Sigmoid colon (tissue), 7 donors: ENCODE results near the gene POPDC2. TPM values are rescaled to one million over a fixed set of nuclear protein-coding genes. Genes with fewer than 3 reads are reported as not detected.
"Not testable (repeated sequence)": the region's sequence is repeated elsewhere in the genome, so short reads cannot be mapped to it uniquely, and the experiment has no call there.

Experiments used
- DNase-seq: peaks from one replicate; pipeline ENCODE4 v3.0.0-alpha.2; 2019
- H3K27ac ChIP-seq, 4 donors: fragments of 200-600 bp; sonication (generic); one replicate each; pipeline ENCODE4 v1.5.1; 2016 to 2019; ENCODE audit warnings: mild to moderate bottlenecking in 1 of 4
- H3K27me3 ChIP-seq, 3 donors: fragments of 200-600 bp; sonication (generic); one replicate each; pipeline ENCODE4 v1.5.1; 2019; ENCODE audit warnings: mild to moderate bottlenecking in 1 of 3
- H3K36me3 ChIP-seq, 4 donors: fragments of 200-600 bp; sonication (generic); one replicate each; pipeline ENCODE4 v1.5.1; 2016 to 2019
- H3K4me1 ChIP-seq, 4 donors: fragments of 200-600 bp; sonication (generic); one replicate each; pipeline ENCODE4 v1.5.1; 2017 to 2019
- H3K4me3 ChIP-seq, 4 donors: fragments of 200-600 bp; sonication (generic); one replicate each; pipeline ENCODE4 v1.5.1; 2017 to 2019; ENCODE audit warnings: mild to moderate bottlenecking in 2 of 4, moderate library complexity in 1 of 4
- H3K9me3 ChIP-seq, 4 donors: fragments of 200-600 bp in 3 of 4; sonication (generic) in 3 of 4; one replicate each; pipeline versions ENCODE4 v1.5.1 to v1.6.1; 2013 to 2019
- EP300 ChIP-seq, 4 donors: sonication (generic); formaldehyde crosslinking; IDR thresholded peaks; one replicate each; pipeline ENCODE4 v1.6.1; 2017; ENCODE audit warnings: antibody characterized with exemption in 4 of 4
- POLR2A ChIP-seq, 2 donors: fragments of 450-650 bp; IDR thresholded peaks; one replicate each; pipeline ENCODE4 v1.6.1; 2016; ENCODE audit warnings: antibody characterized with exemption in 2 of 2, mild to moderate bottlenecking in 2 of 2, moderate library complexity in 2 of 2
- POLR2AphosphoS5 ChIP-seq, 4 donors: sonication (generic); formaldehyde crosslinking; IDR thresholded peaks; one replicate each; pipeline ENCODE4 v1.6.1; 2017; ENCODE audit warnings: antibody characterized with exemption in 4 of 4
- WGBS, 2 donors: extraction: QIAGEN DNeasy Blood & Tissue Kit; methylation state at CpG; one replicate each; pipeline ENCODE4 v1.1.7; 2013; 5-methylcytosine and 5-hydroxymethylcytosine counted together
- intact Hi-C: fragments of 100-400 bp; cut with DNase I; formaldehyde crosslinking; loops from one replicate; pipeline ENCODE4 v1.15.1; 2023
- polyA plus RNA-seq, 3 donors: library from polyadenylated mRNA; stranded (reverse); fragments of 200-250 nt; gene quantifications; one replicate each; pipeline ENCODE4 v1.2.3, GENCODE V29; 2013
- total RNA-seq, 4 donors: library from RNA; depleted of rRNA; stranded (reverse); fragments of >200 nt; gene quantifications; one replicate each; pipeline ENCODE4 v1.1.0, GENCODE V29; 2016
- TF ChIP-seq, protein P1 (sequence below), 4 experiments: fragments of 450-650 bp in 3 of 4; fragments of 200-600 bp in 1 of 4; IDR thresholded peaks; one replicate each; pipeline ENCODE4 v1.5.1; 2016 to 2019; ENCODE audit warnings: antibody characterized with exemption in 4 of 4, mild to moderate bottlenecking in 3 of 4, moderate library complexity in 2 of 4
- donor health status: healthy with polysubstance abuse.
- donor health status: Bipolar disorder and iron deficiency.
- donor health status: healthy.

Gene POPDC2
- total and polyA plus RNA-seq, 7 donors = 1.2 to 203 (median 86.6) TPM

DNA sequence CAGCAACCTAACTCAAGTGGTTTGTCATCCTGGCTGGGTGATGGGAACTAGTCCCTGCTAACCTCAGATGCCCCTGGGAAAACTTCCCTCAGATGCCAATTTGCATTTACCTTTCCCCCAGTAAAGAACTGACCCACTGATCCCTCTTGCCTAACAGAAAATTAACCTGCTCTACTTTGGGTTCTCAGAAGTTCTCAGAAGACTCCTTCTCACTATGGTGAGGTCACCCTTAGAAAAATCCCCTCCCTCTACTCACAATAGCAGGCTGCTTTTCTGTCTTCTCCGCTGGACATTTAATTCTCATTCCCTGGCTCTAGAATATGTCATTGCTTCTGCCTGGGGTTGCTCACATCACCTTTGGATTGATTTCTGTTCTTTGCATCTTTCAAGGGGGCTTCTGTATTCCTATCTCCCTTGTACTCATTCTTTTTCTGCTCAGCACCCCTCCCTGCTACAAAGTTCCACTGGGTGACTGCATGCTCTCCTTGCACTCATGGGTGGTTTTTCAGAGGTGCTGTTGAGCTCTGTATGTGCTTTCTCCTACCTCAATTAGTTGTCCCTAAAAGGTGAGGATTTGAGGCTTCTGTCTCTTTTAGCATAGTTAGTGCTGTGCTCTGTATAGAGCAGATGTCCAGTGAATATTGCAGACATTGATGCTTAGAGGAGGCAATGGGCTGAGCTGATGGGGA lies 61.8 kb downstream of the POPDC2 start:
- intact Hi-C loops = no loop called here
- TF ChIP-seq POLR2AphosphoS5 (IDR thresholded peaks at IDR 0.05) (no peak), POLR2A (IDR thresholded peaks at IDR 0.05) (no peak), EP300 (IDR thresholded peaks at IDR 0.05) (no peak)
- TF ChIP-seq, protein P1, sequence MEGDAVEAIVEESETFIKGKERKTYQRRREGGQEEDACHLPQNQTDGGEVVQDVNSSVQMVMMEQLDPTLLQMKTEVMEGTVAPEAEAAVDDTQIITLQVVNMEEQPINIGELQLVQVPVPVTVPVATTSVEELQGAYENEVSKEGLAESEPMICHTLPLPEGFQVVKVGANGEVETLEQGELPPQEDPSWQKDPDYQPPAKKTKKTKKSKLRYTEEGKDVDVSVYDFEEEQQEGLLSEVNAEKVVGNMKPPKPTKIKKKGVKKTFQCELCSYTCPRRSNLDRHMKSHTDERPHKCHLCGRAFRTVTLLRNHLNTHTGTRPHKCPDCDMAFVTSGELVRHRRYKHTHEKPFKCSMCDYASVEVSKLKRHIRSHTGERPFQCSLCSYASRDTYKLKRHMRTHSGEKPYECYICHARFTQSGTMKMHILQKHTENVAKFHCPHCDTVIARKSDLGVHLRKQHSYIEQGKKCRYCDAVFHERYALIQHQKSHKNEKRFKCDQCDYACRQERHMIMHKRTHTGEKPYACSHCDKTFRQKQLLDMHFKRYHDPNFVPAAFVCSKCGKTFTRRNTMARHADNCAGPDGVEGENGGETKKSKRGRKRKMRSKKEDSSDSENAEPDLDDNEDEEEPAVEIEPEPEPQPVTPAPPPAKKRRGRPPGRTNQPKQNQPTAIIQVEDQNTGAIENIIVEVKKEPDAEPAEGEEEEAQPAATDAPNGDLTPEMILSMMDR (IDR thresholded peaks at IDR 0.05) = no peak
- Histone ChIP-seq H3K9me3 (no peaks in the 10 kb centered on the region), H3K27ac (no peak overlapping the region), H3K27me3 (no peaks in the 10 kb centered on the region), H3K36me3 (no peaks in the 10 kb centered on the region), H3K4me1 (peaks cover 0 to 14% (median 2%) of the 10 kb centered on the region in 4 donors), H3K4me3 (no peak overlapping the region)
- WGBS, 2 donors = 79 to 93% methylated on average over 1 of the region's 1 CpG
- no peak for DNase-seq

GRCh38 chr3:119597548-119598288 lies 62.7 kb downstream of the POPDC2 start, which contains the start of gene PLA1A:
Gene PLA1A (plus strand): TSS chr3:119597885. CDS start chr3:119597914, 29 bp downstream.
- Histone ChIP-seq H3K4me3 (no peak within 1 kb of the TSS), H3K27ac (peak within 1 kb of the TSS in 3 of 4 donors; percentile 4 to 56 (median 7)), H3K36me3 (no peaks in the 10 kb centered on the region), H3K27me3 (no peaks in the 10 kb centered on the region), H3K4me1 (peaks cover 0 to 14% (median 2%) of the 10 kb centered on the region in 4 donors), H3K9me3 (no peaks in the 10 kb centered on the region)
- 28 to 56% methylated on average over 7 of the region's 7 CpGs for WGBS, 2 donors
- no peak for DNase-seq
- intact Hi-C loops = no loop called here
- TF ChIP-seq EP300 (IDR thresholded peaks at IDR 0.05) (no peak), POLR2A (IDR thresholded peaks at IDR 0.05) (no peak), POLR2AphosphoS5 (IDR thresholded peaks at IDR 0.05) (no peak)
- TF ChIP-seq, protein P1 (IDR thresholded peaks at IDR 0.05) = no peak

DNA sequence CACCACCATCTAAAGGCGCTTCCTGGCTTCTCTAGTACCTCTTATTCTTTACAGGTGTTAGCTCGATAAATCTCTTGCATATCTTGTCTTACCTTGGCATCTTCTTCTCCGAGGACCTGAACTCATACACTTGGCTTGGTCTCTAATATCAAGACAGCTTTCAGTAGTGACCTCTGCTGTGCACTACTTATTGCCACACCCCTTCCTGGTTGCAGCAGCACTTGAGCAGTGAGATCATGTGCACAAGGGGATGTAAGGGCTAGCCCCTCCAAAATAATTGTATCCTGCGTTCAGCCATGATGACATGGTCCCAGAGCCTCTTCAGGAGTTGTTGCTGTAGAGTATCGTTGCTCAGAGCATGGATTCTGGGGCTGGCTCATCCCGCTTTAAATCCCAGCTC lies 64.0 kb downstream of the POPDC2 start:
- WGBS, 2 donors = 87 to 88% methylated on average over 6 of the region's 6 CpGs
- no peaks in the 10 kb centered on the region for H3K27me3 ChIP-seq

DNA sequence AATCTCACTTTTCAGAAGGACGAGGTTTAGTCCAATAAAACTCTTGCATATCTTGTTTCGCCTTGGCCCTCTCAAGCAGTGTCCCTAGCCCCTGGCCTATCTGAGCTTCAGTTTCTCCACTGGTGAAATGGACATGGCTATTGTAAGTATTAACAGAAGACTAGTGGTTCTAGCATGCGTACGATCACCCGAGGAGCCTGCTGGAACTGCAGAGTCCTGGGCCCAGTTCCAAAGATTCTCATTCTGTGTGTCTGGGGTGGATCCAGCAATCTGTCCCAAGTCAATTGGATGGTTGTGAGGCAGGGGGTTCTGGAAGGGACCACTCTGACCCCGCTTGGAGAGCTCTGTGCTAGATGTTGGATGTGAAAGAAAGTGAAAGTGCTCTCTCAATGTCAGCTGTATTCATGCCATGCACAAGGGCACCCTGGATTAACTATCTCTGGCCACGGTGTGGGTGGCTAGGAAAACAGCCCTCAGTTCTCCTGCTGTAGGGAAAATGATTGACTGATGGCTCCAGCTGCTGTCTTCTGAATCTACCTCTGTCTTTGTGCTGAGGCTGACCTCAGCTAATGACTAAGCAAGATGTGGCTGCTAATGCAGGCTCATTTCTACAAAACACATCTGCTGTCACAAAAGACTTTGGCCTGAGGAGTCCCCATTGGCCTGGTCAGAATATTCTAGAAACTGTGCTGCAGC lies 64.6 kb downstream of the POPDC2 start:
- no peaks in the 10 kb centered on the region for H3K27me3 ChIP-seq
- H3K9me3 ChIP-seq = peaks cover 0 to 1% (median 0%) of the 10 kb centered on the region in 4 donors
- H3K27ac ChIP-seq = peak overlapping the region in 1 of 4 donors; percentile 12
- H3K4me1 ChIP-seq = peaks cover 0 to 14% (median 2%) of the 10 kb centered on the region in 4 donors
- TF ChIP-seq POLR2A (IDR thresholded peaks at IDR 0.05) (no peak), EP300 (IDR thresholded peaks at IDR 0.05) (no peak), POLR2AphosphoS5 (IDR thresholded peaks at IDR 0.05) (no peak)
- TF ChIP-seq, protein P1 (IDR thresholded peaks at IDR 0.05) = no peak
- no peak for DNase-seq
- H3K36me3 ChIP-seq = no peaks in the 10 kb centered on the region
- WGBS, 2 donors = 81 to 82% methylated on average over 7 of the region's 7 CpGs
- intact Hi-C loops = no loop called here
- peak overlapping the region; percentile 10 to 38 (median 32) for H3K4me3 ChIP-seq

More for the DNA sequence above, 64.0 kb downstream of the POPDC2 start:
- H3K4me3 ChIP-seq = no peak overlapping the region
- no peak for DNase-seq
- TF ChIP-seq POLR2A (IDR thresholded peaks at IDR 0.05) (no peak), EP300 (IDR thresholded peaks at IDR 0.05) (no peak), POLR2AphosphoS5 (IDR thresholded peaks at IDR 0.05) (no peak)
- TF ChIP-seq, protein P1 (IDR thresholded peaks at IDR 0.05) = no peak
- no peaks in the 10 kb centered on the region for H3K36me3 ChIP-seq
- H3K9me3 ChIP-seq = no peaks in the 10 kb centered on the region
- H3K27ac ChIP-seq = no peak overlapping the region
- intact Hi-C loops = no loop called here
- peaks cover 0 to 14% (median 2%) of the 10 kb centered on the region in 4 donors for H3K4me1 ChIP-seq

DNA sequence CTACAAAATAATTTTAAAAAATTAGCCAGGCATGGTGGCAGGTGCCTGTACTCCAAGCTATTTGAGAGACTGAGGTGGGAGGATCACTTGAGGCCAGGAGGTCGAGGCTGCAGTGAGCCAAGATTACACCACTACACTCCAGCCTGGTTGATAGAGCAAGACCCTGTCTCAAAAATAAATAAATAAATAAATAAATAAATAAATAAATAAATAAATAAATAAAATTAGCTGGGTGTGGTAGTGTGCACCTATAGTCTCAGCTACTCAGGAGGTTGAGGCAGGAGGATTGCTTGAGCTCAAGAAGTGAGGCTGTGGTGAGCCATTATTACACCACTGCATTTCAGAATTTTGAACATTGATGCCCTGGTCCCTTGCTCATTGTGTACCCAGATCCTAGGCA lies 65.5 kb downstream of the POPDC2 start:
- H3K36me3 ChIP-seq, H3K4me3 ChIP-seq, DNase-seq, intact Hi-C loops, H3K9me3 ChIP-seq, H3K27me3 ChIP-seq, H3K27ac ChIP-seq: not testable (repeated sequence)
- WGBS, 2 donors = 88 to 92% methylated on average over 1 of the region's 1 CpG
- peaks cover 0 to 14% (median 2%) of the 10 kb centered on the region in 4 donors for H3K4me1 ChIP-seq
